Kidney epithelial cell (primary cell): ENCODE data around the gene GPATCH8. TPM values are rescaled to one million over a fixed set of nuclear protein-coding genes. Genes with fewer than 3 reads are reported as not detected.

Experiments
- DNase-seq: peaks from one replicate; pipeline ENCODE4 v3.0.0-alpha.2; 2010; ENCODE audit warnings: low read depth
- H3K27me3 ChIP-seq: 2 replicates; pipeline ENCODE4 v1.6.0; 2011; ENCODE audit warnings: low read length; ENCODE audit not compliant: control insufficient read depth, insufficient read depth
- H3K36me3 ChIP-seq: 2 replicates; pipeline ENCODE4 v1.5.1; 2011; ENCODE audit warnings: low read length; ENCODE audit not compliant: control insufficient read depth, insufficient read depth
- H3K4me3 ChIP-seq: 2 replicates; pipeline ENCODE4 v1.5.1; 2011; ENCODE audit warnings: low read depth, mild to moderate bottlenecking, control low read depth, low read length
- total RNA-seq: library from RNA; depleted of rRNA; stranded (reverse); fragments of >200 nt; gene quantifications from 2 replicates; pipeline ENCODE4 v1.2.3, GENCODE V29; 2015
- TF ChIP-seq, protein P1 (sequence below): IDR thresholded peaks from 2 replicates; pipeline ENCODE4 v1.5.1; 2011; ENCODE audit warnings: mild to moderate bottlenecking, moderate library complexity, low read length, control low read depth, inconsistent platforms; ENCODE audit not compliant: insufficient read depth, poor library complexity, severe bottlenecking

GPATCH8 gene
- total RNA-seq, 1 donor from 2014 or later: 34.9 TPM

DNA sequence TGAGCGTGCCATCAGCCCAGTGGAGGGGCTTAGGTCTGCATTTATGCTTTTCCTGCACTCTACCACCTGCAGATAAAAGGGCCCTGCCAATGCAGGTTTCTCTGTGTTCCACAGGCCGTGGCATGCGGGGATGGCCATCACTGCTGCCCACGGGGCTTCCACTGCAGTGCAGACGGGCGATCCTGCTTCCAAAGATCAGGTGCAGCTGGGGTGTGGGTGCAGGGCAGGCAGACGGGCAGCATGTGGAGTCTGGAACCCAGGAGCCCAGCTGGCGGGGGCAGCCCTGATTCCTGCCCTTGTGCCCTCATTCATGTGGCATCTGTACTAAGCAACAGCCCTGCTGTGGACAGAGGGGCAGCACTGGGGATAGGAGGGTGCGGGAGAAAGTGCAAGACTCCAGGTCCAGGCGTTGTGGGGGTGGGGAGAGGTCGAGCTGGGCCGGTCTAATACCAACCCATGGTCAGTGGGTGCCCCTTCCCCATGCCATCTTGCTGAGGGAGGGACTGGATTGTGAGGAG is 153.6 kb downstream of the GPATCH8 start:
- Histone ChIP-seq H3K4me3 (no peak overlapping the region), H3K36me3 (peaks cover 3% of the 10 kb centered on the region), H3K27me3 (peaks cover 2% of the 10 kb centered on the region)
- TF ChIP-seq, protein P1, sequence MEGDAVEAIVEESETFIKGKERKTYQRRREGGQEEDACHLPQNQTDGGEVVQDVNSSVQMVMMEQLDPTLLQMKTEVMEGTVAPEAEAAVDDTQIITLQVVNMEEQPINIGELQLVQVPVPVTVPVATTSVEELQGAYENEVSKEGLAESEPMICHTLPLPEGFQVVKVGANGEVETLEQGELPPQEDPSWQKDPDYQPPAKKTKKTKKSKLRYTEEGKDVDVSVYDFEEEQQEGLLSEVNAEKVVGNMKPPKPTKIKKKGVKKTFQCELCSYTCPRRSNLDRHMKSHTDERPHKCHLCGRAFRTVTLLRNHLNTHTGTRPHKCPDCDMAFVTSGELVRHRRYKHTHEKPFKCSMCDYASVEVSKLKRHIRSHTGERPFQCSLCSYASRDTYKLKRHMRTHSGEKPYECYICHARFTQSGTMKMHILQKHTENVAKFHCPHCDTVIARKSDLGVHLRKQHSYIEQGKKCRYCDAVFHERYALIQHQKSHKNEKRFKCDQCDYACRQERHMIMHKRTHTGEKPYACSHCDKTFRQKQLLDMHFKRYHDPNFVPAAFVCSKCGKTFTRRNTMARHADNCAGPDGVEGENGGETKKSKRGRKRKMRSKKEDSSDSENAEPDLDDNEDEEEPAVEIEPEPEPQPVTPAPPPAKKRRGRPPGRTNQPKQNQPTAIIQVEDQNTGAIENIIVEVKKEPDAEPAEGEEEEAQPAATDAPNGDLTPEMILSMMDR: no peak
- DNase-seq: no peak

DNA sequence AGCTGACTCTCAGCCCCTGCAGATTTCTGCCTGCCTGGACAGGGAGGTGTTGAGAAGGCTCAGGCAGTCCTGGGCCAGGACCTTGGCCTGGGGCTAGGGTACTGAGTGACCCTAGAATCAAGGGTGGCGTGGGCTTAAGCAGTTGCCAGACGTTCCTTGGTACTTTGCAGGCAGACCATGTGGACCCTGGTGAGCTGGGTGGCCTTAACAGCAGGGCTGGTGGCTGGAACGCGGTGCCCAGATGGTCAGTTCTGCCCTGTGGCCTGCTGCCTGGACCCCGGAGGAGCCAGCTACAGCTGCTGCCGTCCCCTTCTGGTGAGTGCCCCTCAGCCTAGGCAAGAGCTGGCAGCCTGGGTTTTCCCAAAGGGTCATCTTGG is 154.2 kb downstream of the GPATCH8 start:
- TF ChIP-seq, protein P1: no peak
- no peak overlapping the region for H3K4me3 ChIP-seq

DNA sequence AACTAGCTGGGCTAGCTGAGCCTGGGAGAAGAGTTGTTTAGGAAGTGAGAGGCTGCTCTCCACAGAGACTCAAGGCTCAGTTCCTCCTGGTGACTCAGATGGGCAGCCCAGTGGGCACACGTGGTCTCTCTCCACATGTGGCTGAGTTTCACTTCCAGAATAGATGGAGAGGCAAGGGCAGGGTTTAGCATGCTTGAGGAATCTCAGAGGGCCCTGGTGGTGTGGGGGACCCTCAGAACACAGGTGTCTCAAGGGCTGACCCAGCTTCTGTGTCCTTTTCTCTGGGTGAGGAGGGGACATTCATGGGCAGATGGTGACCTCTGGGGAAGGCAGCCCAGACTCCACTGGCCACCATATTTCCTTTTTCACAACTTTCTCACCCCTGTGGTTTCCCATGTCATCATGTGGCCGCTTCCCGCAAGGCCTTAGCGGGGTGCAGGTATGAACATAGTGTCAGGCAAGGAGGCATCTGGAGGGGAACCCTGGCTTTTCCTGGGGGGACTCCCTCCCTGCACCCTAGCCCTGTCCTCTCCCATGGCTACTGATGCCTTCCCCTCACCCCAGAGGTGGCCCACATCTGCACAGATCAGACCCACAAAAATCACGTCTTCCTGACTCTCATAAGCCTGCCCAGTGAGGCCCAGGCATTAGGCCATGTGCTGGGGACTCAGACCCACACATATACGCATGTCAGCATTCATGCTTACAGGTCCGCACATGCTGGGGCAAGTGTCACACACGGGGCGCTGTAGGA is 154.8 kb downstream of the GPATCH8 start:
- H3K27me3 ChIP-seq: no peaks in the 10 kb centered on the region
- no peak overlapping the region for H3K4me3 ChIP-seq
- TF ChIP-seq, protein P1: no peak
- H3K36me3 ChIP-seq: peaks cover 3% of the 10 kb centered on the region
- DNase-seq: no peak

More for the DNA sequence above, 154.2 kb downstream of the GPATCH8 start:
- Histone ChIP-seq H3K36me3 (peaks cover 3% of the 10 kb centered on the region), H3K27me3 (peaks cover under 1% of the 10 kb centered on the region)
- no peak for DNase-seq

Other genes with a start within 250 kb of the GPATCH8 start
- gene SLC4A1, start 235.3 kb downstream of the GPATCH8 start, total RNA-seq: not detected in 2 replicates
- gene RUNDC3A, start 194.8 kb downstream of the GPATCH8 start, total RNA-seq: 3.3 and 12.3 TPM in 2 replicates
- gene SLC25A39, start 178.6 kb downstream of the GPATCH8 start, total RNA-seq: 145 and 146 TPM in 2 replicates
- gene GRN, start 158.1 kb downstream of the GPATCH8 start, total RNA-seq: 521 and 704 TPM in 2 replicates
- 12.6 and 16.3 TPM in 2 replicates for gene FAM171A2, start 139.6 kb downstream of the GPATCH8 start, total RNA-seq
- 0.04 and 0.14 TPM in 2 replicates for gene ITGA2B, start 113.8 kb downstream of the GPATCH8 start, total RNA-seq
- 8.1 and 11.2 TPM in 2 replicates for gene FZD2, start 54.1 kb upstream of the GPATCH8 start, total RNA-seq
- 3.8 and 5.6 TPM in 2 replicates for gene MEIOC, start 153.1 kb upstream of the GPATCH8 start, total RNA-seq
- gene CCDC43, start 186.4 kb upstream of the GPATCH8 start, total RNA-seq: 22.7 and 23.6 TPM in 2 replicates
- gene DBF4B, start 205.3 kb upstream of the GPATCH8 start, total RNA-seq: 6.2 and 10.2 TPM in 2 replicates